Peyer's patch (tissue), 4 donors: ENCODE results near the gene ZBTB12. TPM values are rescaled to one million over a fixed set of nuclear protein-coding genes. Genes with fewer than 3 reads are reported as not detected.

Source experiments
- DNase-seq, 3 donors: peaks; one replicate each; pipeline ENCODE4 v3.0.0-alpha.2; 2017 to 2019
- H3K27ac ChIP-seq, 4 donors: fragments of 200-600 bp; sonication (generic); one replicate each; pipeline ENCODE4 v1.5.1; 2016 to 2019
- H3K27me3 ChIP-seq, 2 donors: fragments of 200-600 bp; sonication (generic); one replicate each; pipeline ENCODE4 v1.5.1; 2019
- H3K36me3 ChIP-seq, 3 donors: fragments of 200-600 bp; sonication (generic); one replicate each; pipeline ENCODE4 v1.5.1; 2016 to 2019
- H3K4me1 ChIP-seq, 4 donors: fragments of 200-600 bp; sonication (generic); one replicate each; pipeline ENCODE4 v1.5.1; 2016 to 2019
- H3K4me3 ChIP-seq, 4 donors: fragments of 200-600 bp; sonication (generic); 1 replicate in 3 of 4; 2 replicates in 1 of 4; pipeline ENCODE4 v1.5.1; 2016 to 2019; ENCODE audit warnings: mild to moderate bottlenecking in 1 of 4
- H3K9me3 ChIP-seq, 4 donors: fragments of 200-600 bp; sonication (generic); one replicate each; pipeline ENCODE4 v1.5.1; 2016 to 2019; ENCODE audit warnings: mild to moderate bottlenecking in 1 of 4
- POLR2A ChIP-seq, 2 donors: fragments of 450-650 bp; IDR thresholded peaks; one replicate each; pipeline ENCODE4 v1.5.1; 2017; ENCODE audit warnings: antibody characterized with exemption in 2 of 2, mild to moderate bottlenecking in 2 of 2, moderate library complexity in 2 of 2
- total RNA-seq, 4 donors: library from RNA; depleted of rRNA; stranded (reverse); fragments of >200 nt; gene quantifications; one replicate each; pipeline ENCODE4 v1.1.0, GENCODE V29; 2016
- TF ChIP-seq, protein P1 (sequence below), 6 experiments: fragments of 450-650 bp in 4 of 6; fragments of 200-600 bp in 2 of 6; sonication (generic) in 1 of 6; IDR thresholded peaks; one replicate each; pipeline ENCODE4 v1.5.1; 2017 to 2019; ENCODE audit warnings: antibody characterized with exemption in 6 of 6, mild to moderate bottlenecking in 3 of 6, moderate library complexity in 1 of 6

ZBTB12 gene
- total RNA-seq, 4 donors from 2014 or later, result 1.0 to 5.0 (median 1.9) TPM; not detected in 1

DNA sequence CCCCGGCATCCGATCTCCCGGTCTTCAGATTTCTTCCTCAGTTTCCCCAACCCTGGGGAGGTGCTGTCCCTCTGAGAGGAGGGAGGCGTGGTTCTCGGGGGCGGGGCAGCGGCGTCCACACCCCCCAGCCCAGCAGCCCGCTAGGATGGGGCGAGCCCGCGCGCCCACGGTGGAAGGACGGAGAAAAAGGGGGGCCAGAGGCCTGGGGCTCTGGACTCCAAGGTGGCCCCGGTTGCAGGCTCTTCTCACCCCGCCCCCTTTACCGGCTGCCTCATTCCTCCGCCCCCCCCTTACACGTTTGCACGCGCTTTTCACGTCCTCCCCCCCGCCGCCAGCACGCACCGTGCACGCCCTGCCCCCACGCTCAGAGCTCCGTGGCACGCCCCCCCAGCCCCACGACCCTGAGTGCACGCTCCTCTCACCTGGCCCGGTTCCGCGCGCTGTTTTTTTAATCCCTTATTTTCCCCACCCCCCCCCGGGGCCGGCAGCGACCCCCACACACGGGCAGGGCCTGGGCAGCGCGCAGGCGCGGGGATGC lies 402 bp downstream of the ZBTB12 start:
- Histone ChIP-seq H3K36me3 (no peaks in the 10 kb centered on the region), H3K27me3 (no peaks in the 10 kb centered on the region), H3K27ac (peak overlapping the region; percentile 67 to 91 (median 82)), H3K4me3 (peak overlapping the region; percentile 50 to 78 (median 68)), H3K9me3 (no peaks in the 10 kb centered on the region), H3K4me1 (peaks cover 0 to 37% (median 10%) of the 10 kb centered on the region in 4 donors)
- DNase-seq, result peak; percentile 72 to 85 (median 72)
- TF ChIP-seq, protein P1, sequence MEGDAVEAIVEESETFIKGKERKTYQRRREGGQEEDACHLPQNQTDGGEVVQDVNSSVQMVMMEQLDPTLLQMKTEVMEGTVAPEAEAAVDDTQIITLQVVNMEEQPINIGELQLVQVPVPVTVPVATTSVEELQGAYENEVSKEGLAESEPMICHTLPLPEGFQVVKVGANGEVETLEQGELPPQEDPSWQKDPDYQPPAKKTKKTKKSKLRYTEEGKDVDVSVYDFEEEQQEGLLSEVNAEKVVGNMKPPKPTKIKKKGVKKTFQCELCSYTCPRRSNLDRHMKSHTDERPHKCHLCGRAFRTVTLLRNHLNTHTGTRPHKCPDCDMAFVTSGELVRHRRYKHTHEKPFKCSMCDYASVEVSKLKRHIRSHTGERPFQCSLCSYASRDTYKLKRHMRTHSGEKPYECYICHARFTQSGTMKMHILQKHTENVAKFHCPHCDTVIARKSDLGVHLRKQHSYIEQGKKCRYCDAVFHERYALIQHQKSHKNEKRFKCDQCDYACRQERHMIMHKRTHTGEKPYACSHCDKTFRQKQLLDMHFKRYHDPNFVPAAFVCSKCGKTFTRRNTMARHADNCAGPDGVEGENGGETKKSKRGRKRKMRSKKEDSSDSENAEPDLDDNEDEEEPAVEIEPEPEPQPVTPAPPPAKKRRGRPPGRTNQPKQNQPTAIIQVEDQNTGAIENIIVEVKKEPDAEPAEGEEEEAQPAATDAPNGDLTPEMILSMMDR (IDR thresholded peaks at IDR 0.05), result no peak
- TF ChIP-seq POLR2A (IDR thresholded peaks at IDR 0.05), result no peak

DNA sequence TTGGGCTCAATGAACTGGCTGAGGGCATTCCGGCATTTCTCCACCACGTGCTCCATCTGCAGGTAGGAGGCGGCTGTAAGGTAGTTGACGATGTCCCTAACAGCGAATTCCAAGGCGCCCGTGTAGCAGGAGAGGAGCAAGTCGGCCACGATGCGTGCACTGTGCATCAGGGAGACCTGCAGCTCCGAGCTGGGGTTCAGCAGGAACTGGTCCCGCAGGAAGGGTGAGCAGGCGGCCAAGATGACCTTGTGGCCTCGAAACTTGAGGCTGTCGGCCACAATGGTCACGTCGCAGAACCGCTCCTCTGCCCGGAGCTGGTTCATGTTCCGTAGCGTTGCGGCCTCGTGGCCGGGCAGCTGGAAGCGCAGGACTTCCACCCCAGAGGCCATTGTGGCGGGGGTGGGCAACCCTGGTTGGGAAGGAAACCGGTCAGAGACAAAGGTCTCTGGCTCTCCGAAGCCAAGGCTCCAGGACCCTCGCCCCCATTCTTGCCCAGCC lies 920 bp downstream of the ZBTB12 start:
- H3K4me1 ChIP-seq, result peaks cover 0 to 40% (median 12%) of the 10 kb centered on the region in 4 donors
- peak overlapping the region; percentile 50 to 78 (median 68) for H3K4me3 ChIP-seq

DNA sequence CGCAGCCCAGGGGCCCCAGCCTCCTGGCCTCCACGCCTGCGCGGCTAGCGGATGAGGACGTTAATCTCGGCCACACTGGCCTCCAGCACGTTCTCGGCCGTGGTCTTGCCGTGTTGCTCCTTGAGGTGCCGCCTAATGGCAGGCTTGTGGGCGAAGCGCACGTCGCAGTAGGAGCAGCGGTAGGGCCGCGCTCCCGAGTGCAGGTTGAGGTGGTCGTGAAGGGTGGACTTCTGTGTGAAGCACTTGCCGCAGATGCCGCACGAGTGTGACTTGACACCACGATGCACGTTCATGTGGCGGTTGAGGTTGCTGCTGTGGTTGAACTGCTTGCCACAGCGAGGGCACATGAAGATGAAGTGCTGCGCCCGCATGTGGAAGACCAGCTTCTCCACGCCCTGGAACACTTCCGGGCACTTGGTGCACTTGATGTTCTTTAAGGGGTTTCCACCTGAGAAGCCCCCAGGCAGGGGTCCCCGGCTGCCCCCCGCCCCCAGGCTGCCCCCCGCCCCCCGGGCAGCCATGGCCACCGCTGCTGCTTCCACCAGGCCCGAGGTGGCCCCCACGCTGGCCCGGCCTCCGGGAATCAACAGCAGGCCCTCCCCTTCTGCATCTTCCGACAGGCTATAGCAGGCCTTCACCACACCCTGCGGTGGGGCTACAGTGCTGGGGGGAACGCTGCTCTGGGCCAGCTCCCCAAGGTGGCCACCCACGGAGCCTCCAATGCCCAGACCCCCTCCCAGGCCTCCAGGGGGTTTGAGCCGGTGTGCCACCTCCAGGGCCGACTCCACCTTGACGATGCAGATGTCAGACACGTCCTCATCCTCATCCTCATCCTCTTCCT lies 1.8 kb downstream of the ZBTB12 start:
- Histone ChIP-seq H3K36me3 (peaks cover 0 to 6% (median 0%) of the 10 kb centered on the region in 3 donors), H3K4me3 (no peak overlapping the region), H3K4me1 (peaks cover 0 to 40% (median 12%) of the 10 kb centered on the region in 4 donors), H3K27ac (no peak overlapping the region), H3K9me3 (no peaks in the 10 kb centered on the region), H3K27me3 (no peaks in the 10 kb centered on the region)
- DNase-seq, result peak in 1 of 3 donors; percentile 49
- TF ChIP-seq, protein P1 (IDR thresholded peaks at IDR 0.05), result no peak
- no peak for TF ChIP-seq POLR2A (IDR thresholded peaks at IDR 0.05)

More for the DNA sequence above, 920 bp downstream of the ZBTB12 start:
- H3K36me3 ChIP-seq, result no peaks in the 10 kb centered on the region
- peak in 1 of 3 donors; percentile 55 for DNase-seq
- no peaks in the 10 kb centered on the region for H3K9me3 ChIP-seq
- H3K27ac ChIP-seq, result peak overlapping the region; percentile 67 to 91 (median 82)
- no peaks in the 10 kb centered on the region for H3K27me3 ChIP-seq
- no peak for TF ChIP-seq POLR2A (IDR thresholded peaks at IDR 0.05)
- TF ChIP-seq, protein P1 (IDR thresholded peaks at IDR 0.05), result no peak

DNA sequence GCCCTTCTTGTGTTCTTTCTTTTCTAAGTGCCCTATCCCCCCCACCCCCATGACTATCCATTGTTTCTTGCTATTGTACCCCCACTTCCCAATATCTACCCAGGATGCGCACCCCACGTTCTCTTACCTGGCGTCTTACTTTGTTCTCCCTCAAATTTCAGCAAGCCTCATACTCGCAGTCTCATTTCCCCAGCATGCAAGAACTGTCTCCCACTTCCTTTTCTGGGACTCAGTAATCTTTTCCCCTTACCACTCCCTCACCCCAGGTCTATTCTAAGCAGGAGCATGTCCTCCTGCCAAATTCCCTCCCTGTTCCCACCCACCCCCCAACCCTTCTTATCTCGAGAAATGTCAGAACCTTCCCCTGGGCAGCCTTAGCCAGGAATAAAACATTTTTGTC lies 2.7 kb downstream of the ZBTB12 start:
- no peak overlapping the region for H3K27ac ChIP-seq
- H3K27me3 ChIP-seq, result no peaks in the 10 kb centered on the region
- H3K4me1 ChIP-seq, result peaks cover 0 to 40% (median 12%) of the 10 kb centered on the region in 4 donors
- H3K9me3 ChIP-seq, result no peaks in the 10 kb centered on the region
- H3K36me3 ChIP-seq, result peaks cover 0 to 15% (median 0%) of the 10 kb centered on the region in 3 donors
- no peak for TF ChIP-seq POLR2A (IDR thresholded peaks at IDR 0.05)
- TF ChIP-seq, protein P1 (IDR thresholded peaks at IDR 0.05), result no peak
- H3K4me3 ChIP-seq, result no peak overlapping the region
- no peak for DNase-seq

DNA sequence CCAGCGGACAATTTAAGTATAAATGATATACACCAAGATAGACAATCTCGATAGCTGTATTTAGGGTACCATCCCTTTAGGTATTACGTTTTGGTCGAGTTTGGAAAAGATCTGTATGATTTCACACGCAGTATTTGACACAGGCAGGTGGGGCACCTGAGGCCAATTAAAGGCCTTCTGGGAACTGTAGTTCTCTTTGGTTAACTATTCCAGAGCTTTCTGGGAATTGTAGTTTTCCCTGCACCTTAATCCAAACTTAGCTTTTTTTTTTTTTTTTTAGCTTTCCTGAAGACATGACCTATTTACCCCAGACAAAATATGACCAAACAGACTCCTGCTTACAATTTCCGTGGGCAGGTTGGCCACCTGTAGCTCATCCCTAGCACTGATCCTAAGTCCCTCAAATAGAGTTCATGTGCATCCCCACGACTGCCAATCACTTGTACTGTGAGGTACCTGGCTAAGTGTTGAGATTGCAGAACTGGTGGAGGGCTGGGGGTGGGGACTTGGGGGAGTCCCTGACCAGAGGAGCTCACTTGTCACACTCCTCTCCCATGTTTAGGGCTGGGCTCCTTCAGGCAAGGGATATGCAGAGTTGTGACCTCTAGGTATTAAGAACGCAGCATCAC lies 3.4 kb downstream of the ZBTB12 start:
- Histone ChIP-seq H3K9me3 (no peaks in the 10 kb centered on the region), H3K27ac (peak overlapping the region; percentile 82 to 94 (median 82)), H3K27me3 (no peaks in the 10 kb centered on the region), H3K4me1 (peaks cover 0 to 40% (median 12%) of the 10 kb centered on the region in 4 donors), H3K4me3 (peak overlapping the region; percentile 85 to 98 (median 91)), H3K36me3 (peaks cover 0 to 20% (median 0%) of the 10 kb centered on the region in 3 donors)
- TF ChIP-seq, protein P1 (IDR thresholded peaks at IDR 0.05), result peak in 3 of 6 experiments; percentile 13 to 34 (median 20)
- TF ChIP-seq POLR2A (IDR thresholded peaks at IDR 0.05), result no peak
- DNase-seq, result peak in 2 of 3 donors; percentile 40 to 65
